ENCODE measurements around the gene PIK3C2A. TPM values are rescaled to one million over a fixed set of nuclear protein-coding genes. Genes with fewer than 3 reads are reported as not detected.

PIK3C2A gene
- polyA plus RNA-seq, 1 donor (not counting 4 experiments of a cell fraction or from before 2014, with no cell fraction given), result 44.7 TPM

GRCh38 chr11:17161515-17161914 lies 46.3 kb downstream of the PIK3C2A start:
- Histone ChIP-seq H3K9me3 (ENCODE audit: control insufficient read depth, low read depth, low read length) (no peaks in the 10 kb centered on the region), H3K27ac (ENCODE audit: control insufficient read depth, insufficient read depth, low read length) (no peak overlapping the region), H2AFZ (ENCODE audit: control insufficient read depth, low read length) (no peak overlapping the region), H3K79me2 (ENCODE audit: control insufficient read depth, insufficient read depth, low read length) (peaks cover 75% of the 10 kb centered on the region), H3K27me3 (ENCODE audit: control insufficient read depth, extremely low read depth, insufficient read depth, low read length) (no peaks in the 10 kb centered on the region), H3K4me2 (ENCODE audit: control insufficient read depth, extremely low read depth, insufficient read depth, low read depth, low read length) (no peak overlapping the region), H3K36me3 (ENCODE audit: control insufficient read depth in 2 of 2, extremely low read depth in 1 of 2, insufficient read depth in 2 of 2, low read length in 2 of 2) (peaks cover 0 to 3% of the 10 kb centered on the region in 2 experiments), H3K9me1 (ENCODE audit: control insufficient read depth, extremely low read depth, insufficient read depth, low read length) (no peaks in the 10 kb centered on the region), H4K20me1 (ENCODE audit: control insufficient read depth, extremely low read depth, insufficient read depth, low read length) (no peaks in the 10 kb centered on the region), H3K4me1 (ENCODE audit: control insufficient read depth, extremely low read depth, insufficient read depth, low read length) (peaks cover 6% of the 10 kb centered on the region), H3K4me3 (ENCODE audit: control insufficient read depth in 2 of 3, extremely low read depth in 1 of 3, insufficient read depth in 2 of 3, low read depth in 1 of 3, low read length in 3 of 3) (no peak overlapping the region), H3K9ac (ENCODE audit: control insufficient read depth, extremely low read depth, insufficient read depth, low read length) (no peak overlapping the region)
- dilution Hi-C loops (cut with MboI; ENCODE audit: extremely low pct_ligation_motif_present, low sequenced_read_pairs), result no loop called here
- TF ChIP-seq, protein P1, sequence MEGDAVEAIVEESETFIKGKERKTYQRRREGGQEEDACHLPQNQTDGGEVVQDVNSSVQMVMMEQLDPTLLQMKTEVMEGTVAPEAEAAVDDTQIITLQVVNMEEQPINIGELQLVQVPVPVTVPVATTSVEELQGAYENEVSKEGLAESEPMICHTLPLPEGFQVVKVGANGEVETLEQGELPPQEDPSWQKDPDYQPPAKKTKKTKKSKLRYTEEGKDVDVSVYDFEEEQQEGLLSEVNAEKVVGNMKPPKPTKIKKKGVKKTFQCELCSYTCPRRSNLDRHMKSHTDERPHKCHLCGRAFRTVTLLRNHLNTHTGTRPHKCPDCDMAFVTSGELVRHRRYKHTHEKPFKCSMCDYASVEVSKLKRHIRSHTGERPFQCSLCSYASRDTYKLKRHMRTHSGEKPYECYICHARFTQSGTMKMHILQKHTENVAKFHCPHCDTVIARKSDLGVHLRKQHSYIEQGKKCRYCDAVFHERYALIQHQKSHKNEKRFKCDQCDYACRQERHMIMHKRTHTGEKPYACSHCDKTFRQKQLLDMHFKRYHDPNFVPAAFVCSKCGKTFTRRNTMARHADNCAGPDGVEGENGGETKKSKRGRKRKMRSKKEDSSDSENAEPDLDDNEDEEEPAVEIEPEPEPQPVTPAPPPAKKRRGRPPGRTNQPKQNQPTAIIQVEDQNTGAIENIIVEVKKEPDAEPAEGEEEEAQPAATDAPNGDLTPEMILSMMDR (optimal IDR thresholded peaks at IDR 0.05 in 1 of 3, IDR thresholded peaks at IDR 0.05 in 1 of 3, conservative IDR thresholded peaks at IDR 0.05 in 1 of 3; ENCODE audit: extremely low read depth in 1 of 3, insufficient read depth in 2 of 3, low read length in 3 of 3), result no peak
- TF ChIP-seq EZH2 (IDR thresholded peaks at IDR 0.05; ENCODE audit: low read length), result no peak
- no peak for DNase-seq (ENCODE audit: low read depth, low spot score)
- FAIRE-seq, result no peak

- H3K9ac ChIP-seq (ENCODE audit: control insufficient read depth, extremely low read depth, insufficient read depth, low read length), result no peak overlapping the region
- FAIRE-seq (no peak), DNase-seq (ENCODE audit: low read depth, low spot score) (no peak)
- H3K79me2 ChIP-seq (ENCODE audit: control insufficient read depth, insufficient read depth, low read length), result peaks cover 65% of the 10 kb centered on the region
- H3K4me1 ChIP-seq (ENCODE audit: control insufficient read depth, extremely low read depth, insufficient read depth, low read length), result no peaks in the 10 kb centered on the region
- H2AFZ ChIP-seq (ENCODE audit: control insufficient read depth, low read length), result no peak overlapping the region
- H3K9me3 ChIP-seq (ENCODE audit: control insufficient read depth, low read depth, low read length), result no peaks in the 10 kb centered on the region
- peaks cover 2% of the 10 kb centered on the region for H3K9me1 ChIP-seq (ENCODE audit: control insufficient read depth, extremely low read depth, insufficient read depth, low read length)
- dilution Hi-C loops (cut with MboI; ENCODE audit: extremely low pct_ligation_motif_present, low sequenced_read_pairs), result no loop called here
- peaks cover 0 to 6% of the 10 kb centered on the region in 2 experiments for H3K36me3 ChIP-seq (ENCODE audit: control insufficient read depth in 2 of 2, extremely low read depth in 1 of 2, insufficient read depth in 2 of 2, low read length in 2 of 2)
- no peak overlapping the region for H3K4me3 ChIP-seq (ENCODE audit: control insufficient read depth in 2 of 3, extremely low read depth in 1 of 3, insufficient read depth in 2 of 3, low read depth in 1 of 3, low read length in 3 of 3)
- no peaks in the 10 kb centered on the region for H3K27me3 ChIP-seq (ENCODE audit: control insufficient read depth, extremely low read depth, insufficient read depth, low read length)
- TF ChIP-seq, protein P1 (optimal IDR thresholded peaks at IDR 0.05 in 1 of 3, IDR thresholded peaks at IDR 0.05 in 1 of 3, conservative IDR thresholded peaks at IDR 0.05 in 1 of 3; ENCODE audit: extremely low read depth in 1 of 3, insufficient read depth in 2 of 3, low read length in 3 of 3), result no peak
- no peak for TF ChIP-seq EZH2 (IDR thresholded peaks at IDR 0.05; ENCODE audit: low read length)
- no peak overlapping the region for H3K27ac ChIP-seq (ENCODE audit: control insufficient read depth, insufficient read depth, low read length)
- H4K20me1 ChIP-seq (ENCODE audit: control insufficient read depth, extremely low read depth, insufficient read depth, low read length), result no peaks in the 10 kb centered on the region
- H3K4me2 ChIP-seq (ENCODE audit: control insufficient read depth, extremely low read depth, insufficient read depth, low read depth, low read length), result no peak overlapping the region
Observed at GRCh38 chr11:17159441-17159840, 48.3 kb downstream of the PIK3C2A start.

Other genes starting within 250 kb of the PIK3C2A start
- 1.0 to 1.8 TPM (median 1.4 TPM) in 3 replicates for gene PLEKHA7, start 193.6 kb downstream of the PIK3C2A start, polyA plus RNA-seq
- 1,124 to 1,288 TPM (median 1,214 TPM) in 3 replicates for gene RPS13, start 130.3 kb downstream of the PIK3C2A start, polyA plus RNA-seq
- gene NUCB2, start 68.8 kb upstream of the PIK3C2A start, polyA plus RNA-seq, result 23.2 to 44.2 TPM (median 39.0 TPM) in 3 replicates
- 3.2 to 3.9 TPM (median 3.5 TPM) in 3 replicates for gene NCR3LG1, start 143.8 kb upstream of the PIK3C2A start, polyA plus RNA-seq
- gene KCNJ11, start 180.7 kb upstream of the PIK3C2A start, polyA plus RNA-seq, result 0.03 TPM in 1 of 3 replicates, not detected in the others

All from keratinocyte (primary cell).